GM21447 (cell line): ENCODE data around the gene ELK1.
"Not testable (repeated sequence)": the region's sequence is repeated elsewhere in the genome, so short reads cannot be mapped to it uniquely, and the experiment has no call there.

Experiments used
- ATAC-seq: cut with Tn5 transposase; IDR thresholded peaks from one replicate; pipeline ENCODE4 v1.9.1; 2021; ENCODE audit not compliant: unreplicated experiment

Gene ELK1

DNA sequence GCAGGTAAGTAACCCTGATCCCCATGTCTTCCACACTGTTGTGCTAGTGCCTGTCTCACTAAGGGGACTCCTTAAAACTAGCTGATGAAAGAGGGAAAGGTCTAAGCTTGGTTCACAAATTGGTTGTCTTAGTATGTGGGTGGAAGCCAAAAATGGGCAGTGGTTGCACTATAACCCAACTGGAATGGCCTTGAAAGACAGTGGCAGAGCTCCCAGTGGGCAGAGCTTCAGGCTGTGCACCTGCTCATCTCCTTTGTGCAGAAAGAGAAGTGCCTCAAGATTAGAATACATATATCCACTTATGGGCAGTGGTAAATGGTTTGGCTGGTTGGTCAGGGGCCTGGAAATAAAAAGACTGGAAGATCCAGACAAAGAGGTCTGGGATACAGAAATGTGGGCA, 37.9 kb downstream of the ELK1 start:
- no peak for ATAC-seq

DNA sequence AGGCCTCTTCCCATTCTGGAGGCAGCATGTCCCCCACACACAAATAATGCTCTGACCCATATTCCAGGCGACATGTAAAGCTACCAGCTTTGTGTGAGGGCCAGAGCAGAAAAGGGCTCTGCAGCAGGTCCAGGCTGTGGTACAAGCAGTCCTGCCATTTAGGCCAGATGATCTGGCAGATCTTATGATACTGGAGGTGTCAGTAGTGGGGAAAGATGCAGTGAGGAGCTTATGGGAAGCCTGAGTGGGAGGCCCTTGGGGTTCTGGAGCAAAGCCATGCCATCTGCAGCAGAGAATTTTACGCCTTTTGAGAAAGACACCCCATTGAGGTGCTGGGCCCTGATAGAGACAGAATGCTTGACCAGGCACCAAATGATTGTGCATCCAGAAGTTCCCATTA, 38.4 kb downstream of the ELK1 start:
- no peak for ATAC-seq

DNA sequence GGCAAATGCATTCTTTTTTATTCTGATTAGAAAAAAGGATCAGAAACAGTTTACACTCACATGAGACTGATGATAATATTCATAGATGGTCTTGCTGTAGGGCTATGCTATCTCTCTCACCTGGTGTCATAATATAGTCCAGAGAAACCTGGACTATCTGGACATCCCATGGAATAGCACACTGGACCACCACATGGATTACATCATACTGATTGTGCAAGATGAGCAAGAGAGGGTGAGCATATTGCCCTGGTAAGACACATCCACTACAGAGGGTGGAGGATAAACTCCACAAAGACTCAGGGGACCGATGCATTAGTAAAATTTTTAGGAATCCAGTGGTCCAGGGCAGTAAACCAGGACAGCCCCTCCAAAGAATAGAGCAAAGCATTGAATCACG, 38.9 kb downstream of the ELK1 start:
- no peak for ATAC-seq

DNA sequence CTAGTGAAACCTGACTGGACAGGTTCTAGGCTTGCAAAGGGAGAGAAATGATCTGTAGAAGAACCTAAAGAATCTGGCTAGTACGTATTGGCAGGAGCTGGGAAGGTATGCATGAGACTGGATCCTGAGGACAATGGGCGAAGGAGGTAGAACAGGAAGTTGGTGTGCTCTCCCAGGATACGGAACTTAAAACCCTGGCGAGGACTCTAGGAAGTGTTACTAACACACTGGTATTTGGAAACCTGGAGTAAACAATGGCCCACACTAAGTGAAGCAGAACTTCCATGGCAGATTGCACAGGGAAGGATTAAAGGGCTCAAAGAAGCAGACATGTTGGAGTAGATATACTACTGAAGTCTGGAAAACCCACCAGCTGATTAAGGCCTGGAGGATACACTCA, 39.9 kb downstream of the ELK1 start:
- no peak for ATAC-seq

DNA sequence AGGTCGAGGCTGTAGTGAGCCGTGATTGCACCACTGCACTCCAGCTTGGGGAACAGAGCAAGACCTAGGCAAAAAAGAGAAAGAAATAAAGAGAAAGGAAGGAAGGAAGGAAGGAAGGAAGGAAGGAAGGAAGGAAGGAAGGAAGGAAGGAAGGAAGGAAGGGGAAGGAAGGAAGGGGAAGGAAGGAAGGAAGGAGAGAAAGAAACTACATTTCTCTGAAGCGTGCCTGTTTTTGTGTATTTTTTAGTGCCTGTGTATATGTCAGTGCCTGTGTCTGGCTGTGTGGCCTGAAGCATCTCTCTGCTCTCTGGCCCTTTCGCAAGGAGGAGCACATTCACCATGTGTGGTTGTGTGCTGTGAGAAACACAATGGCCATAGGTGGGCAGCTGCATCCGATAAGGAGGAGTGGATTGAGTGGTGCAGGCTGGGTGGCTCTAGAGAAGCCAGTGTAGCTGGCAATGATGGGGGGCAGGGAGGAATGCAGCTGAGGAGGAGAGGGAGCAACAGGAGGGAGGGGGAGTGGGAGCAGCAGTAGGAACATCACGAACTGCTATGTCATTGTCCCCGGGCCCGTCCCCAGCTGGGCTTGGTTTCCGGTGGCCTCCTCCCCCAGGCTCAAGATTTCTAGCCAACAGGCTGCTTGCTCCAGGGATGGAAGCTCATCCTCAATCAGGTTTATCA, 42.1 kb downstream of the ELK1 start:
- no peak for ATAC-seq

DNA sequence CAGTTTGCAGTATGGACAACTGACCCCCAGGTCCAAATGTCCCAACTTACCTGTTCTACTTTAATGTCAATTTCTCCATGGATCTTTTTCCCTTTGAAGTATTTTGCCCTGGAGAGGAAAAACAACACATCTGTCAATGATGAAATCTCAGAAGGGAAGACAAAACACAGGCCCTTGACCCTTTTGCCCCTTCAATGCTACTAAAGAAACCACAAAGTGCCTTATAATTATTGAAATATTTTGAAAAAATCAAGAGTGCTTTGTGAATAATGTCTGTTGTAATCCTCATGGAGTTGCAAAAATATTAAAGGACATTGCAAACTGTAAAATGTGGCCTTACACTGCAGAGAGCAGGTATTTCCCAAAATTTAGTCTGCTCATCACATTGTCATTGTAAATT, 43.3 kb downstream of the ELK1 start:
- no peak for ATAC-seq

DNA sequence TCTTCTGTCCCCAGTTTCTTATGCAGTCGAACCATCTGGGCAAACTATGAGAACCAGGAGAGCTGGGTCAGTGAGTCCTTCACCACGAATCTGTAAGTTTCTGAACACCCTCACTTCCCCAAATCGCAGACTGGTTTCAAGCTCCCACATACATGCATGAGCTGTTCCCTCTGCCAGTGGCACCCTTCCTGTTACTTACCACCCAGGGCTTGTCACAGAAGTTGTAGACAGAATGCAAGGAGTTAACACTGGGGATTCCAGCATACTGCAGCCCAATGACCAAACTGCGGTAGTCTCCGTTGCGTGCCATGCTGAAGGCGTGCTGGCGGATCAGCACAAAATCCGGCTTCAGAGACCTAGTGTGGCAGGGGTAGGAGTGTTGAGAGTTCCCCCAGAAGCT, 45.3 kb downstream of the ELK1 start:
- no peak for ATAC-seq

DNA sequence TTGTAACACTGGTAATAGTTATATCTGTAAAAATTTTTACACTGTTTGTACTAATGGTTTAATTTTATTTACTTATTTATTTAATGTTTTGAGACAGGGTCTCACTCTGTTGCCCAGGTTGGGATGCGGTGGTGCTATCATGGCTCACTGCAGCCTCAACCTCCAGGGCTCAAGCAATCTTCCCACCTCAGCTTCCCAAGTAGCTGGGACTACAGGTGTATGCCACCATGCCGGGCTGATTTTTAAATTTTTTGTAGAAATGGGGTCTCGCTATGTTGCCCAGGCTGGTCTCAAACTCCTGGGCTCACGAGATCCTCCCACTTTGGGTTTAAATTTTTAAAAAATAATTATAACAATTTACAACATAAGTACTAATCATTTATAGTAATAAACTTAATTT, 47.2 kb downstream of the ELK1 start:
- ATAC-seq: not testable (repeated sequence)

DNA sequence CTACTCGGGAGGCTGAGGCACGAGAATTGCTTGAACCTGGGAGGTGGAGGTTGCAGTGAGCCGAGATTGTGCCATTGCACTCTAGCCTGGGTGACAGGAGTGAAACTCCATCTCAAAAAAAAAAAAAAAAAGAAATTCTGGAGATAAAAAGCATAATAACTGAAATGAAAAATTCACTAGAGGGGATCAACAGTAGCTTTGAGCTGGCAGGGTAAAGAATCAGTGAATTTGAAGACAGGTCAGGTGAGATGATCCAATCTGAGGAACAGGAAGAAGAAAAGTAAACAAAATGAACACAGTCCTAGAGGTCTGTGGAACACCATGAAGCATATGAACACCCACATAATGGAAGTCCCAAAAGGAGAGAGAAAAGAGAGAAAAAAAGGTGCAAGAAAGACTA, 53.1 kb downstream of the ELK1 start:
- no peak for ATAC-seq

DNA sequence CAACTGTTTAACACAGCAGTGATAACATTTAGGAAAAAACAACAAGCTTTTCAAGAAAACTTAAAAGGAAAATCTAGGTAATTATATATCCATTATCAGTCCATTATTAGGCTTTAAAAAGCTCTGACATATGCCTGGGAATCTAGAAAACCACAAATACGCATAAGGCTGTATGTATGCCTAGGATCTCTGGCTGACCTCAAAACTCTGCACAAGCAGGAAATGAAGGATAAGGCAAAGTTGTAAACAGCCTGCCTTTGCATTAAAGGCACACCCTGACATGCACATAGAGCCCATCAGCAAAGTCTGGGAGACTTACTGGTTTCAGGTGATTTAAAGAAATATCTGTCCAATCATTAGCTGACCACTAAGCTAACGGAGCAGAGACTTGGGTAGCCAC, 54.1 kb downstream of the ELK1 start:
- ATAC-seq: no peak

DNA sequence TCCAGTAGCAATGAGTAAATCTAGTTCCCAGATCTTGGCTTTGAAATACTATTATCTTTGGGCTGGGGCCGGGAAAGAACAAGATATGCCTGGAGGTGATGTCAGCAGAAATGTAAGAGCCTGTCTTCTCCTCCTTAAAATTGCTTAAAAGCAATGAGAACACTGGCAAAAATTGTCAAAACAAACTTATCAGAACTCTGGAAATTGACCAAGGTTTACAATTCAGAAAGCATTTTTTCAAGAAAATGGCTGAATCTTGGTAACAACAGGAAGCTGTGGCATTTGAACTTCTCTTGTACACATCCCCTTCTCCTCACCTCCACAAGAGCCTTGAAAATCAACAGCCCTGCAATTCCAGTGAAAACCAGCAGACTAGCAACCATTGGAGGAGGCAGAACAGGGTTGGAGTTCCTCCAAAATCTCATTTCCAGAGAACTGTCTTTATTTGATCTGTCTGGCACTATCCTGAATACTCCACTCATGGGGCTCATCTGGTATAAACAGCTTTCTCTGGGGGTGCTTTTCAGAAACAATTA, 54.6 kb downstream of the ELK1 start:
- ATAC-seq: no peak

DNA sequence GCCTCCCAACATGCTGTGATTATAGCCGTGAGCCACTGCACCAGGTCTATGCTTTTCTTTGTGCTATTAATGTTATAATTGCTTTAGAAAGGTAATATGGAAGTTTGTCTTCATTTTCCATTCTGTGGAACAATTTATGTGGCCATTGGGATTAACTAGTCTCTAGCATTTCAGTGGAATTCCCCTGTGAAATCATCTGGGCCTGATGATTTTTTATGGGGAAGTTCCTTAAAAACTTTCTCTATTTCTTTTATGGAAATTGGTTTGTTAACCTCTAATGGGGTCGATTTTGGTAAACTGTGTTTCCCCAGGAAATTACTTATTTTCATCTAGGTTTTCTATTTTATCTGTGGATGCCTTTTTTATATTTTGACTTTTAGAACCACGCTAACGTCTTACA, 56.8 kb downstream of the ELK1 start:
- no peak for ATAC-seq

DNA sequence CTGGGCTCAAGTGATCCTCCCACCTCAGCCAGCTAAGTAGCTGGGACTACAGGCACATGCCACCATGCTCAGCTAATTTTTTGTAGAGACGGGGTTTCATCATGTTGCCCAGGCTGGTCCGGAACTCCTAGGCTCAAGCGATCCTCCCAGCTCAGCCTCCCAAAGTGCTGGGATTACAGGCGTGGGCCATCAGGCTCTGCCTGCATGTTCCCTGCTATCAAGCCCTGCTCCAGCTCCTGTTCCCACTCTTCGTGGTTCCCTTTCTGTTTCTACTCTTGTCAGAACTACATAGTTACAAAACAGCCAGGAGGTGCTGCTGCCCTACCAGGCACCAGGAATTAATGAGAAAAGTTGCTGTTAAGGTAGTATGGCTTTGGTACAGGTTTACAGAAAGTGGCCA, 59.4 kb downstream of the ELK1 start:
- no peak for ATAC-seq

DNA sequence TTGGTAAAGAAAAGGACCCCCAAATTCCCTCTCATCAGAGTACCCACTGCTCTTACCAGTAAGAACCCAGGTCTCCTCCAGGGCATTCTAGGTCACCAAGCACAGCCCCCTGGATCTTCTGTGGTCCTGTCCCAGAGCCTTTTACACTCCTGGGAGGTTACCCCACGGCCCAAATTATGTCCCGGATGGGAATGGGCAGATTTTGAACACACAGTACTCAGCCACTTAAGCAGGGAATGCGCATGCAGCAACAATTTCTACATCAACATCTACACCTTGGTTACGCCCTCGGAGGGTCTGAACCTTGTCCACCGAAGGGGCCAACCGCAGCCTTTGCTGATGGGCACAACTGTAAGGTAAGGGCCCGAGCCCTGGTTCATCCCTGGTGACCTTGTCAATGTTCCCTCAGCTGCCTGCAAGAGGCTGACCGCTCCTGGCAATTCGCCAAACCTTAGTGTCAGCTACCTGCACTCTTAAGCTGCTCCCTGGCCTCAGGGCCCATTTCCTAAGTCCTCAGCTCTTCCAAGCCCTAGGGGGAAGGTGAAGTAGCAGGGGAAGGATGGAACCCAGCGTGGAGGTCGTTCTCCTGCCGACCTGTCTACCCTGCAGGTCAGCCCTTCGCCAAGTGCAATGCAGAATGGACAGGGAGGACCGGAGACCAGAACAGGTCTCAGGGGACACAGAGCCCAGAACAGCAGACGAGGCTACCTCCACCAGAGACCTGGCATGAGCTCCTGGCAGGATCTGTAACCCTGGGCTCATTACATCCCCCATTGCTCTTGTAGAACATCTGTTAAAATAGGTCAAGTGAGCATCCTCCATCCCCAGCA, 62.2 kb downstream of the ELK1 start:
- no peak for ATAC-seq

DNA sequence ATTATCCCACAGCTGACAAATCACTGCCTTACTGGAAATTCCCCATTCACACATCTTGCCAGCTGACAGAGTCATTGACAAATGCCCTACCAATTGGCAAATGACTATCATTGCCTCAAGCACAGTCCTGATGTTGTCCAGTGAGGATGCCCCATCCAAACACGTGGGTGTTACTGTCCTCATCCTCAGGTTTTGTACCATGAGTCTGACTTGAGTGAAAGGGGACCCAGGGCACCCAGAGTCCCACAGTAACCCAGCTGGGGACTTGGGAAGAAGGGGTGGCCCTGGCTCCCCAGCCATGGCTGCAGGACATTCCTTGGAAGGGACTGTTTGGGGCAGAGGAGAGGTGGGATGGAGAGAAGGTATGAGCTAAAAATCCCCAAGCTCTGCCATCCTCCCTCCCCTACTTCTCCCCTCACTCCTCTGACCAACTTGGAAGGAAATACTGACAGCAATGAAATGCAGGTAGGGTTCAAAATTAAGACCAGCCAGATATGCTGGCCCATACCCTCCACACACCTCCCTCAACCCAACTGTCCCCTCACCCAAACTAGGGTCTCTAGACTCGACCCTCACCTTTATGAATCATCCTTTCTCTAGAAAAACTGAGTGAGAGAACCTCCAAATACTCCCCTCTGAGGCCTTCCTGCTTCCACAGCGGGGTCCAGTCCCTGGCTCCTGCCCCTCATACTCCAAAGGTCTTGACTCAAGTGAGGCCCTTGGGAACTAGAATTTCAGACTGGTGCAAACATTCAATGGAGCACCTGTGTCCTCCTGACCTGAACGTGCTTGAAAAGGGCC, 63.1 kb downstream of the ELK1 start:
- no peak for ATAC-seq

DNA sequence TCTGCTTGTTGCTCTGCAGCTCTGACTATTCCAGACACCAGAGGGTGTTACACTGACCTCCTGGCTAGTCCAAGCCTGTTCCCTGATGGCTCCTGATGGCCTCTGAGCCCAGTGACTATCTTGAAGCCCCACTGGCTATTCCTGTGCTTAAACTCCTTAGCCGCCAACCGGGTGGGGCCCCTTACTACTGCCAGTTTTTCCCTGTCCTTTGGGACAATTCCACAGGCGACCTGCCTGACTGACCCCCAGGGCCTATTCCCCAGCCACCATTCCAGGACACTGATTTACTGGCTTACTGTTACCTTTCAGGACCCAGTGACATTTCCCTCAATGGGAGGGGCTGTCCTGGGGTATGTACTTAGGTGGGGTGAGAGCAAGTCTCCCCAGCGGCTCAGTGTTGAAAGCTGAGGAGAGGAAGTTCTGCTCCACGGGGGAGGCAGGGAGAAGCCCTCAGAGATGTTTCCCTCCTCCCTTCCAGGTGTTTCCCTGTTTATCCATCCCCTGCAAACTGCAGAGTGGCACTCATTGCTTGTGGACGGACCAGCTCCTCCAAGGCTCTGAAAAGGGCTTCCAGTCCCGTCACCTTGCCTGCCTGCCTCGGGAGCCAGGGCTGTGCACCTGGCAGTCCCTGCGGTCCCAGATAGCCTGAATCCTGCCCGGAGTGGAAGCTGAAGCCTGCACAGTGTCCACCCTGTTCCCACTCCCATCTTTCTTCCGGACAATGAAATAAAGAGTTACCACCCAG, 64.1 kb downstream of the ELK1 start:
- no peak for ATAC-seq
